D721Med (cell line): Measurements from ENCODE around the gene NENF.
A peak's percentile ranks its signal among the peaks of the same experiment; 100 is the strongest.

Source experiments
- DNase-seq: peaks from one replicate; pipeline ENCODE4 v3.0.0; 2011; ENCODE audit warnings: low spot score; ENCODE audit not compliant: insufficient read length
- FAIRE-seq: peaks from 2 replicates; lab custom pipeline; 2011; peaks lifted over from hg19 to GRCh38; lab: Jason Lieb, UNC
- TF ChIP-seq, protein P1 (sequence below): IDR thresholded peaks from 2 replicates; pipeline ENCODE4 v1.5.1; 2012; ENCODE audit warnings: mild to moderate bottlenecking, control low read depth; ENCODE audit not compliant: insufficient read depth; ENCODE audit errors: missing control alignments

NENF gene

DNA sequence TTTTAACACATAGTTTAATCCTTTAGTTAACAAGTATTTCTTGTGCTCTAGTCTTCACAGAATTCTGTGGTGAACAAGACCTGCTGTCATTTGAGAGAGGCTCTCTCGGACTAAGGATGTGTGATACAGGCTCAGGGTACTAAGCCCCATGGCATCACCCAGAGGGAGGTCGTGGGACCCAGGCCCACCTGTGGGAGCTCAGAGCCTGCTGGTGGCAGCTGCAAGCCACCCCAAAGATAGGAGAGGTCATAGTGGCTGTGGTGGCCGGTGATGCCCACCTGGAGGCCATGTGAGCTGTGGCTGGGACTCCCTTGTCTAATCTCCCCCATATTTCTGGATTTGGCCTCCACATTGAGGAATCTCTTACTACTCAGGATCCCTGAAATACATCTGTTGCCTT, 22.0 kb downstream of the NENF start:
- DNase-seq, result no peak
- FAIRE-seq, result no peak
- TF ChIP-seq, protein P1, sequence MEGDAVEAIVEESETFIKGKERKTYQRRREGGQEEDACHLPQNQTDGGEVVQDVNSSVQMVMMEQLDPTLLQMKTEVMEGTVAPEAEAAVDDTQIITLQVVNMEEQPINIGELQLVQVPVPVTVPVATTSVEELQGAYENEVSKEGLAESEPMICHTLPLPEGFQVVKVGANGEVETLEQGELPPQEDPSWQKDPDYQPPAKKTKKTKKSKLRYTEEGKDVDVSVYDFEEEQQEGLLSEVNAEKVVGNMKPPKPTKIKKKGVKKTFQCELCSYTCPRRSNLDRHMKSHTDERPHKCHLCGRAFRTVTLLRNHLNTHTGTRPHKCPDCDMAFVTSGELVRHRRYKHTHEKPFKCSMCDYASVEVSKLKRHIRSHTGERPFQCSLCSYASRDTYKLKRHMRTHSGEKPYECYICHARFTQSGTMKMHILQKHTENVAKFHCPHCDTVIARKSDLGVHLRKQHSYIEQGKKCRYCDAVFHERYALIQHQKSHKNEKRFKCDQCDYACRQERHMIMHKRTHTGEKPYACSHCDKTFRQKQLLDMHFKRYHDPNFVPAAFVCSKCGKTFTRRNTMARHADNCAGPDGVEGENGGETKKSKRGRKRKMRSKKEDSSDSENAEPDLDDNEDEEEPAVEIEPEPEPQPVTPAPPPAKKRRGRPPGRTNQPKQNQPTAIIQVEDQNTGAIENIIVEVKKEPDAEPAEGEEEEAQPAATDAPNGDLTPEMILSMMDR, result no peak

DNA sequence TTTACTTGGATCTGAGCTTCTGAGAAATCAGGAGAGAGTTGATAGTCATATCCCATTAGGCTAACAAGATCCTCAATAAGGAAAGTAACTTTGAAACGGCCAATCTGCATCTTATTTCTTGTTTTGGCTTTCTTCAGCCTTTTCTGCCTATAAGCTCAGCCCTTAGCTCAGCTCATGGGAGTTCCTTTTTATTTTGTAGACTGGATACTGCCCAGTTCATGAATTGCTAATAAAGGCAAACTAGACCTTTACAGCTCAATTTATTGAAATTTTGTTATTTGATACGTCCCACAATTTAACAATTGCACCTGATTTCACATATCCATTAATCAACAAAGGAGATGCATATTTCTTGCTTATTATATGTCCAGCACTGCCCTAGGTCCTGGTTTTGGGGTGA, 22.7 kb downstream of the NENF start:
- no peak for FAIRE-seq
- no peak for DNase-seq
- TF ChIP-seq, protein P1, result no peak

DNA sequence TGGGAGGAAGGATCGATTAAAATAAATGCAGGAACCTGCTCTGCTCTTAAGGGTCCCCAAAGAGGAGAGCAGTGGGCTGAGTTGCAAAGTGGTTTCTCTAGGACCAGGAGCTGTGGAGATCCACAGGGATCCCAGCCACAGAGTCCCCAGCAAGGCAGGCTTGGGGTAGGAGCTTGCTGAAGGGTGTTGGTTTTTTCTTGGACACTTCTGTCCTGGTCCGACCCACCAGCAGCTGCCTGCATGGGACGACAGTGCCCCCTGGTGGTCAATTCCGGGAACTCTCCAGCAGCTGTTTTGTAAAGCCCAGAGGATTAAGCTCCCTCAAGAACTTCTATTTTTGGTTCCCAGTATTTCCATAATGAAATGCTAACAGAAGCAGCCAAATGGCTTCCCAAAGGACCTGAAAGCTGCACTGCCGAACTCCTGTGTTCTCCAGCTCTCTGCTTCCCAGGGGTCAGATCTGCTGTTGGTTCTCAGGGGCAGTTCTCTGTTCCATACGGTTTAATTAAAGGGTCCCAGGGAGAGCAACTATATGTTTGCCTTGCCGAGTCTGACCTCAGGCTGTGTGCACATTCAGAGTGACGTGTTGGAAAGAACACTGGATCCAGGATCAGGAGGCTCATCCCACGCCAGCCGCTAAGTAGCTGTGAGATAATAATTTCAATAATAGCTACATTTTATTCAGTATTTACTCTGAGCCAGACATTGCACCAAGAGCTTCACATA, 23.2 kb downstream of the NENF start:
- TF ChIP-seq, protein P1, result peak; percentile 98
- FAIRE-seq (peak; percentile 88), DNase-seq (peak; percentile 86)

DNA sequence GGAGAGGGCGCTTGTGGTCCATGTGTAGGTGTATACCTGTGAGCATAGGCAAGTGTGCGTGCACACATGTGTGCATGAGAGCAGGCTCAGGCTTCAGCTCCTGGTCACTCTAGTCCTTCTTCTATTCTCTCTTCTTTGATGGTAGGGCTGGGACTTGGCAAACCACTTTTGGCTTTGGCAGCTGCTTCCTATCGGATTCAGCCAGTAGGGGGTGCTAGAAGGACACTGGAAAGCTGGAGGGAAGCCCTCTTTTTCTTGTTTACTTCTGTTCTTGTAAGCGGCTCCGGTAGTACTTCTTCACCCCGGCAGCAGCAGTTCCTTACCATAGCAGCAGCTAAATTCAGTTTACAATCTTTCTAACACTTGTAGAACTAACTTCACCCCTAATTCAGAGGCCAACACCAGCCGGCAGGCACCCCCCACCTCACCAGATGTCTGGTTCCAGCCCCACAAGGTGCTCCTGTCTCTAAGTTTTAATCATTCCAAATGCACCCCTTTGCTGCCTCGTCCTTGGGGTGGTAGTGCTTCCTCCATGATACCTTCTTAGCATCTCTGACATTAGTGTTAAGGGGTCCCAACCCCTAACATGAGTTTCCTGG, 25.1 kb downstream of the NENF start:
- DNase-seq, result peak; percentile 51
- no peak for FAIRE-seq
- TF ChIP-seq, protein P1, result peak; percentile 70

DNA sequence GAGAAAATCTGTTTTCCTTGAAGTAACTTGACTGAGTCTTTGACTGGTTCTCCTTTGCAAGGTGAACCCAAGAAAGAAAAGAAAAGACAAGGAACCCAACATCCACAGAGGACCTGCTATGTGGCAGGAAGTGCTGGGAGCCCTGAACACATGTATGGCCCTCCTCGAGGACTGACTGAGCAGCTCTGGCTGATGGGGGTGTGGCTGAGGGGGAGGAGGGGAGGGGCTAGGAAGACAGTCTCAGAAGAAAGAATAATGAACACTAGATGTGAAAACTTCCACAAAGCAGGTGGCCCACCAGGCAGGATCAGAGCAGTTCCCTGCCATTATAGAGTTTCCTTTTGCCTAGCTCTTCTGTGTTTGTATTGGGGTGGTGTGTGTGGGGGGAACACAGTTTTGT, 26.1 kb downstream of the NENF start:
- FAIRE-seq (no peak), DNase-seq (no peak)
- TF ChIP-seq, protein P1, result no peak

DNA sequence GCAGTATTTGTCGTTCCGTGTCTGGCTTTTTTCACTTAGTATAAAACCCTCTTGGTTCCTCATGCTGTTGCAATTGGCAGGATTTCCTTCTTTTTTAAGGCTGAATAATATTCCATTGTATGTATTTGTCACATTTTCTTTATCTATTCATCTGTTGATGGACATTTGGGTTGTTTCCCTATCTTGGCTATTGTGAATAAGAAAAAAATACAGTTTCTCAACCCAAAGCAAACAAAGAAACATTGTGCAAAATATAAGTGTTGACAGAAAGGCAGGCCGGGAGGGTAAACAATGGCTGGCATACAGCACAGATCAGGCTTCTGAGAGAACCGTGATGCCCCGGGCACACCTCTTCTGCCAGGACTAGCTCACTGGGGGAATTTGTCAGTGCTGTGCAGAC, 26.9 kb downstream of the NENF start:
- TF ChIP-seq, protein P1, result no peak
- FAIRE-seq (no peak), DNase-seq (no peak)

DNA sequence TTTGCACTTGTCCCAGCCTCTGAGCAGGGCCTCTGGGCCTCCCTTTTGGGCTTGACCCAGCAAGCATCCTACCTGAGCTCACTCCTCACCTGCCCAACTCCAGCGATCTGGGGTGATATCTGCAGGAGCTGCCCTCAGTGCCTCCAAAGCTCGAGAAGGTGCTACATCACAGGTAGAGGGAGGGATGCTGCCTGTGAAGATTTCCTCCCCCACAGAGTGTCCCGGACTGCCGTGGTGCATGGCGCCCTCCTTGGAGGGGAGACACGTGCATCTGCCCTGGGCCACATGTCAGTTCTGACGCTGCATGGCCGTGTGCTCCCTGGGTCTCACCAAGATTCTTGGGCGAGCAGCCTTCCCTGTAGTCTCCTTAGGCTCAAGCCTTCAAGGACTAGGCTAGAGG, 27.7 kb downstream of the NENF start:
- TF ChIP-seq, protein P1, result no peak
- DNase-seq (no peak), FAIRE-seq (no peak)
